Stimulated activated CD4-positive, alpha-beta T cell treated with anti-CD3 and anti-CD28 coated beads, TNF-alpha, amount 100 ng/mL, for 24 hours (primary cell): ENCODE data around the gene LHPP.

Experiments
- DNase-seq, 3 experiments: peaks; one replicate each; pipeline ENCODE4 v3.0.0-alpha.2; 2020; ENCODE audit warnings: low read depth in 3 of 3

LHPP gene

GRCh38 chr10:124470544-124471434, 9.2 kb downstream of the LHPP start:
- no peak for DNase-seq

GRCh38 chr10:124472071-124472470, 10.4 kb downstream of the LHPP start:
- DNase-seq: no peak

- DNase-seq: no peak
Observed at GRCh38 chr10:124473070-124473469, 11.4 kb downstream of the LHPP start.

- DNase-seq: no peak
Observed at GRCh38 chr10:124474514-124475070, 13.0 kb downstream of the LHPP start.

- DNase-seq: no peak
Observed at GRCh38 chr10:124476043-124476725, 14.6 kb downstream of the LHPP start.

GRCh38 chr10:124477614-124478363, 16.2 kb downstream of the LHPP start:
- DNase-seq: no peak

GRCh38 chr10:124478515-124478914, 16.9 kb downstream of the LHPP start:
- DNase-seq: no peak

- no peak for DNase-seq
Observed at GRCh38 chr10:124480860-124481259, 19.2 kb downstream of the LHPP start.

- no peak for DNase-seq
Observed at GRCh38 chr10:124481717-124482116, 20.1 kb downstream of the LHPP start.

GRCh38 chr10:124482236-124482800, 20.7 kb downstream of the LHPP start:
- no peak for DNase-seq

GRCh38 chr10:124482876-124483275, 21.3 kb downstream of the LHPP start:
- no peak for DNase-seq

GRCh38 chr10:124484031-124484430, 22.4 kb downstream of the LHPP start:
- DNase-seq: no peak

- no peak for DNase-seq
Observed at GRCh38 chr10:124484661-124485060, 23.0 kb downstream of the LHPP start.

- no peak for DNase-seq
Observed at GRCh38 chr10:124486635-124487034, 25.0 kb downstream of the LHPP start.

- no peak for DNase-seq
Observed at GRCh38 chr10:124491105-124491504, 29.5 kb downstream of the LHPP start.

- no peak for DNase-seq
Observed at GRCh38 chr10:124492266-124492665, 30.6 kb downstream of the LHPP start.

- no peak for DNase-seq
Observed at GRCh38 chr10:124493214-124493882, 31.7 kb downstream of the LHPP start.

- peak in 1 of 3 experiments; percentile 7 for DNase-seq
Observed at GRCh38 chr10:124494046-124494807, 32.6 kb downstream of the LHPP start.

GRCh38 chr10:124495162-124495561, 33.5 kb downstream of the LHPP start:
- DNase-seq: no peak

- DNase-seq: no peak
Observed at GRCh38 chr10:124495725-124496124, 34.1 kb downstream of the LHPP start.
